NB4 (cell line): Measurements from ENCODE around the gene SKAP2.

Experiments
- POLR2A ChIP-seq: IDR thresholded peaks from 2 replicates; pipeline ENCODE4 v1.6.1; 2011; ENCODE audit warnings: mild to moderate bottlenecking; ENCODE audit not compliant: insufficient read length; ENCODE audit errors: extremely low read depth
- TF ChIP-seq, protein P1 (sequence below): IDR thresholded peaks from one replicate; pipeline ENCODE4 v1.5.1; 2012; ENCODE audit warnings: low read depth, low read length

DNA sequence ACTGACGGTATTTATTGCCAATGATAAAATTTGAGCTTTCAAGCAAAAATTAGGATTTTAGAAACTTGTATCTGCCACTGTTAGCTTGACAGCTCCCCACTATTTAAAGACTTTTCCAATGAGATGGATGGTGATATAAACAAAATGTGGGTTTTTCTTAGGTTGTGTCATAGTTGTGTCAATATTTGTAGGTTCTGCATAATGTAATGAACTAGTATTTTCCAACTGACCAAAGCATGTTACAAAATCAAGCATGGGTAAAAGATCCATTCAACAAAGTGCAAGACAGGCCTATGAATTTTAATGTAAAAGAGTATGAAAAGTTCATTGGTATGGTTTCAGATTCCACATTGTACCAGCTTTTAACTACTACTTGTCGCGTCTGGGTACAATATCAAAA, 165.6 kb downstream of the SKAP2 start:
- TF ChIP-seq, protein P1, sequence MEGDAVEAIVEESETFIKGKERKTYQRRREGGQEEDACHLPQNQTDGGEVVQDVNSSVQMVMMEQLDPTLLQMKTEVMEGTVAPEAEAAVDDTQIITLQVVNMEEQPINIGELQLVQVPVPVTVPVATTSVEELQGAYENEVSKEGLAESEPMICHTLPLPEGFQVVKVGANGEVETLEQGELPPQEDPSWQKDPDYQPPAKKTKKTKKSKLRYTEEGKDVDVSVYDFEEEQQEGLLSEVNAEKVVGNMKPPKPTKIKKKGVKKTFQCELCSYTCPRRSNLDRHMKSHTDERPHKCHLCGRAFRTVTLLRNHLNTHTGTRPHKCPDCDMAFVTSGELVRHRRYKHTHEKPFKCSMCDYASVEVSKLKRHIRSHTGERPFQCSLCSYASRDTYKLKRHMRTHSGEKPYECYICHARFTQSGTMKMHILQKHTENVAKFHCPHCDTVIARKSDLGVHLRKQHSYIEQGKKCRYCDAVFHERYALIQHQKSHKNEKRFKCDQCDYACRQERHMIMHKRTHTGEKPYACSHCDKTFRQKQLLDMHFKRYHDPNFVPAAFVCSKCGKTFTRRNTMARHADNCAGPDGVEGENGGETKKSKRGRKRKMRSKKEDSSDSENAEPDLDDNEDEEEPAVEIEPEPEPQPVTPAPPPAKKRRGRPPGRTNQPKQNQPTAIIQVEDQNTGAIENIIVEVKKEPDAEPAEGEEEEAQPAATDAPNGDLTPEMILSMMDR: no peak
- no peak for TF ChIP-seq POLR2A
